ENCODE results near the gene OLFM2.

Gene OLFM2

DNA sequence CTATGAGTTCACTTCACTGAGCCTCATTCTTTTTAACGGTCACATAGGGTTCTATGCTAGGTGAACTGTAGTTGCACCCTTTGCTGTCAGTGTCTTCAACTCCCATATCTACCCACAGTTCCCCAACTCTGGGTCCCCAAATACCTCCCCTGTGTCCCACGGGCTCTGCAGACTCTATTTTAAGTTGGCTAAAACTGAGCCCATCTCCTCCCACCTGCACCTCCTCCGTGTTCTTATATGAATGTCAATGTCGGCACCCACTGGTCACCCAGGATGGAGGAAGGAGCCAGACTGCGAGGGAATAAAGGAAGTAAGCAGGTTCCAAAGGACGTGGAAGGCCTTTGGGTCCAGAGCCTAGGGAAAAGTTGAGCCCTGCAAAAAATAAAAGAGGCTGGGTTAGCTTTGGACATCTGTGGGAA is 102.0 kb downstream of the OLFM2 start:
- Histone ChIP-seq H3K9ac (ENCODE audit: low read depth, low read length, poor library complexity, severe bottlenecking) (peak overlapping the region; percentile 51), H3F3A (ENCODE audit: low read depth) (no peaks in the 10 kb centered on the region), H2AFZ (ENCODE audit: low read length) (peak overlapping the region; percentile 87; the same call in 1 of the 2 replicates), H3K4me1 (ENCODE audit: insufficient read depth, low read length, poor library complexity, severe bottlenecking) (peaks cover 14% of the 10 kb centered on the region), H3K4me2 (ENCODE audit: low read depth, low read length, poor library complexity, severe bottlenecking) (peak overlapping the region; percentile 58), H4K20me1 (ENCODE audit: insufficient read depth, low read length, poor library complexity, severe bottlenecking) (peaks cover 21% of the 10 kb centered on the region), H3K36me3 (ENCODE audit: insufficient read depth, low read length) (no peaks in the 10 kb centered on the region), H3K9me2 (replicated peaks; ENCODE audit: low read depth, low read length) (no peaks in the 10 kb centered on the region), H3K27me3 (ENCODE audit: insufficient read depth, low read length, poor library complexity, severe bottlenecking) (no peaks in the 10 kb centered on the region), H3K4me3 (ENCODE audit: low read length, poor library complexity, severe bottlenecking) (peak overlapping the region; percentile 99), H3K79me2 (ENCODE audit: insufficient read depth, low read length) (peaks cover 39% of the 10 kb centered on the region), H3K9me3 (ENCODE audit: insufficient read depth, low read depth, low read length) (no peaks in the 10 kb centered on the region)
- TF ChIP-seq, protein P1, sequence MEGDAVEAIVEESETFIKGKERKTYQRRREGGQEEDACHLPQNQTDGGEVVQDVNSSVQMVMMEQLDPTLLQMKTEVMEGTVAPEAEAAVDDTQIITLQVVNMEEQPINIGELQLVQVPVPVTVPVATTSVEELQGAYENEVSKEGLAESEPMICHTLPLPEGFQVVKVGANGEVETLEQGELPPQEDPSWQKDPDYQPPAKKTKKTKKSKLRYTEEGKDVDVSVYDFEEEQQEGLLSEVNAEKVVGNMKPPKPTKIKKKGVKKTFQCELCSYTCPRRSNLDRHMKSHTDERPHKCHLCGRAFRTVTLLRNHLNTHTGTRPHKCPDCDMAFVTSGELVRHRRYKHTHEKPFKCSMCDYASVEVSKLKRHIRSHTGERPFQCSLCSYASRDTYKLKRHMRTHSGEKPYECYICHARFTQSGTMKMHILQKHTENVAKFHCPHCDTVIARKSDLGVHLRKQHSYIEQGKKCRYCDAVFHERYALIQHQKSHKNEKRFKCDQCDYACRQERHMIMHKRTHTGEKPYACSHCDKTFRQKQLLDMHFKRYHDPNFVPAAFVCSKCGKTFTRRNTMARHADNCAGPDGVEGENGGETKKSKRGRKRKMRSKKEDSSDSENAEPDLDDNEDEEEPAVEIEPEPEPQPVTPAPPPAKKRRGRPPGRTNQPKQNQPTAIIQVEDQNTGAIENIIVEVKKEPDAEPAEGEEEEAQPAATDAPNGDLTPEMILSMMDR (conservative IDR thresholded peaks at IDR 0.05; ENCODE audit: low read length) = no peak
- TF ChIP-seq EZH2phosphoT487 (IDR thresholded peaks at IDR 0.05; ENCODE audit: borderline replicate concordance) = no peak

DNA sequence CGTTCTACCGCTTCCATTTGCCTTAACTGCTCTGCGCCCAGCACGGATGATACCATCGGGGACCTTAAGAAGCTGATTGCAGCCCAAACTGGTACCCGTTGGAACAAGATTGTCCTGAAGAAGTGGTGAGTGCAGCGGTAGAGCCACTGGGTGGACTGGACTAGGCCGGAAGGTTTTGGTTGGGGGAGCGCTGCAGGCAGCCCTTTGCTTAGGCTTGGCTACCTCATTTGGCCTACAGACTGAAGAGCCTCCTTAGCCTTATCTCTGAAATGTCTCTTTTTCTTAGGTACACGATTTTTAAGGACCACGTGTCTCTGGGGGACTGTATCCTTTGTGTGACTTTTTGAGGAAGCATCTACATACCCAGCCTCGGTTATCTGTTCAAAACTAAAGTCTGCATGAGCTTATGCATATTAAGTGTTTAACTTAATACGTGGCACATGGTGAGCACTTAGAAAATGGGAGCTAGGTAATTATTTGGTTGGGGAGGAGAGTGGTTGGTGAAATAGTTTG is 107.7 kb downstream of the OLFM2 start:
- H3K79me2 ChIP-seq (ENCODE audit: insufficient read depth, low read length) = peaks cover 50% of the 10 kb centered on the region
- H3K9me3 ChIP-seq (ENCODE audit: insufficient read depth, low read depth, low read length) = no peaks in the 10 kb centered on the region
- H3F3A ChIP-seq (ENCODE audit: low read depth) = no peaks in the 10 kb centered on the region
- peak overlapping the region; percentile 99 for H3K4me3 ChIP-seq (ENCODE audit: low read length, poor library complexity, severe bottlenecking)
- peak overlapping the region; percentile 92 for H3K9ac ChIP-seq (ENCODE audit: low read depth, low read length, poor library complexity, severe bottlenecking)
- H3K9me2 ChIP-seq (replicated peaks; ENCODE audit: low read depth, low read length) = no peaks in the 10 kb centered on the region
- H4K20me1 ChIP-seq (ENCODE audit: insufficient read depth, low read length, poor library complexity, severe bottlenecking) = peaks cover 26% of the 10 kb centered on the region
- H2AFZ ChIP-seq (ENCODE audit: low read length) = no peak overlapping the region
- H3K4me2 ChIP-seq (ENCODE audit: low read depth, low read length, poor library complexity, severe bottlenecking) = peak overlapping the region; percentile 94
- H3K27me3 ChIP-seq (ENCODE audit: insufficient read depth, low read length, poor library complexity, severe bottlenecking) = no peaks in the 10 kb centered on the region
- TF ChIP-seq, protein P1 (conservative IDR thresholded peaks at IDR 0.05; ENCODE audit: low read length) = no peak
- no peak for TF ChIP-seq EZH2phosphoT487 (IDR thresholded peaks at IDR 0.05; ENCODE audit: borderline replicate concordance)
- peaks cover 6% of the 10 kb centered on the region for H3K4me1 ChIP-seq (ENCODE audit: insufficient read depth, low read length, poor library complexity, severe bottlenecking)
- no peaks in the 10 kb centered on the region for H3K36me3 ChIP-seq (ENCODE audit: insufficient read depth, low read length)

DNA sequence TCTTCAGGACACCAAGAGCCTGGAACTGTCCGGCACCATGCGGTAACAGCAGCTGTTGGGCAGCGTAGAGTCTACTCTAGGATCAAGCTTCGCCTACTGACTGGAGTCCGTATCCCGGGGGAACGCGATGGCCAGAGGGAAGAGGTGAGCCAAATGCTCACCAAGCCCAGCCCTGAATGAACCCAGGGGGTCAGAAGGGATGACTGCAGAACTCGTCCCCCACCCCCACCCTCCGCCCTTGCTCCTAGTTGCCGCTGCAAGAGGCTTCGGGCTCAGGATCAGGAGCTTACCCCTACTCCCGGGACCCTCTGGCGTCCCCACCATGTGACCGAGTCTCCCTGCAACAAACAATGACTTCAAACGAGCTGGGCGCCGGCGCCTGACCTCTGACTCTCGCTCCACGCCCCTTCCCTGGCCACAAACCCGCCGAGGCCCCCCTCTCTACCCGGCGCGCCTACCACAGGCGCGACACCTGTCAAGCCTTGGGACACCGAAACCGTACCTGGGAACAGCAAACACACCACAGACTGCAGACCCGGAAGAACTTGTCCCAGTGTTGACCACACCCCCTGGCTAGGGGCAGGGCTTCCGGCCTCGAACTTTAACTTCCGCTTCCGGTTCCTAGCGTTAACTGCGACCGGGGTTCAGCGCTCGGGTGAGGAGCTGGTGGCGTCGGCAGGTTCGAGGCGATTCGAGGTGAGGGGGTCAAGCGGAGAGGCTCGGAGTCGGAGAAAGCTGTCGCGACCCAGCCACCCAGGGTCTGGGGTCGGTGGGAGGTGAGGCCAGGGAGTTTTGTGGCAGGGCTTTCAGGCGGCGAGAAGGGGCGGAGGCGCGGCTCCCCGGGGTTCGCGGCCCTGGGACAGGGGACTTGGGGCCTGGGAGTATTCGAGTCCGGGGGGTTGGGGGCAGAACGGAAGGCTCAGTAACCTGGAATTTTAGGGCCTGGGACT is 108.8 kb downstream of the OLFM2 start, which contains the start of gene UBL5:
UBL5 (plus strand) TSS at position 630 of the 950 bp plus-strand sequence. CDS start 420 bp downstream, outside the sequence.
- peaks cover 6% of the 10 kb centered on the region for H3K4me1 ChIP-seq (ENCODE audit: insufficient read depth, low read length, poor library complexity, severe bottlenecking)
- H3F3A ChIP-seq (ENCODE audit: low read depth) = no peaks in the 10 kb centered on the region
- peak within 1 kb of the TSS; percentile 93 for H2AFZ ChIP-seq (ENCODE audit: low read length)
- peak within 1 kb of the TSS; percentile 99 for H3K4me3 ChIP-seq (ENCODE audit: low read length, poor library complexity, severe bottlenecking)
- peak within 1 kb of the TSS; percentile 92 for H3K9ac ChIP-seq (ENCODE audit: low read depth, low read length, poor library complexity, severe bottlenecking)
- no peak for TF ChIP-seq EZH2phosphoT487 (IDR thresholded peaks at IDR 0.05; ENCODE audit: borderline replicate concordance)
- TF ChIP-seq, protein P1 (conservative IDR thresholded peaks at IDR 0.05; ENCODE audit: low read length) = no peak
- H3K9me3 ChIP-seq (ENCODE audit: insufficient read depth, low read depth, low read length) = no peaks in the 10 kb centered on the region
- H3K27me3 ChIP-seq (ENCODE audit: insufficient read depth, low read length, poor library complexity, severe bottlenecking) = no peaks in the 10 kb centered on the region
- no peaks in the 10 kb centered on the region for H3K9me2 ChIP-seq (replicated peaks; ENCODE audit: low read depth, low read length)
- peak within 1 kb of the TSS; percentile 94 for H3K4me2 ChIP-seq (ENCODE audit: low read depth, low read length, poor library complexity, severe bottlenecking)
- peaks cover 50% of the 10 kb centered on the region for H3K79me2 ChIP-seq (ENCODE audit: insufficient read depth, low read length)
- H4K20me1 ChIP-seq (ENCODE audit: insufficient read depth, low read length, poor library complexity, severe bottlenecking) = peaks cover 26% of the 10 kb centered on the region
- no peaks in the 10 kb centered on the region for H3K36me3 ChIP-seq (ENCODE audit: insufficient read depth, low read length)

Data from Loucy (cell line).